Measurements from ENCODE around the gene VASN. TPM values are rescaled to one million over a fixed set of nuclear protein-coding genes. Genes with fewer than 3 reads are reported as not detected.

Gene VASN
- total and polyA plus RNA-seq, 10 of the 15 experiments (the other 5 are each of a cell fraction or from before 2014, with no cell fraction given), result 0.02 to 0.19 (median 0.14) TPM; not detected in 6

DNA sequence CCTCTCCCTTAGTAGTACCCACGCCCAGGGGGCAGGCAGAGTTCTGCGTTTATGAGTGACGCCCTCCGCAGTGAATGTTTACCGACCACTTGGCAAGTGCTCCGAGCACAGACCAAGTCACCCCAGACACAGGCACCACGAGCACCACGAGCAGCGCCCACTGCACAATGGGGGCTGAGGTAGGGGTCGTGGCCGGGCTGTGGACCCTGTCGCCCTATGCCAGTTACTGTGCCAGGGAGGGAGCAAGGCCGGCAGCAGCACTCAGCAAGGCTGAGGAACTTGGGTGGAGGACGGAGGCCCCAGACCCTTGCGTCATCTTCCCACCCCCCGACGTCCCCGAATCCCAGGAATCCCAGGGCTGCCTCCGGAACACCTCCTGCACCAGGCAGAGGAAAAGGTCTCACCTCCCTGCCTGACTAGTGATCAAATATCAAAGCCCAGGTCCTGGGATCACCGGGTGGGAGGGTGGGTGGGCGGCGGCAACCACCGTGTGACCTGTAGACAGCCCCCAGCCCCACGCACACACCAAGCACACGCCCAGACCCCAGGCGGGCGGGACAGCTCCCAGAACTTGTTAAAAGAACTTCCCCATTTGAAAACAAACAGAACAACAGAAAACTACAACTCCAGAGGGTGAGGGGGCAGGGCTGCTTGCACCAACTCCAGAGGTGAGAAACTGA lies 5.4 kb downstream of the VASN start (continued):
- no peak for TF ChIP-seq PAX5 (IDR thresholded peaks at IDR 0.05; ENCODE audit: borderline replicate concordance, low read depth, low read length)

DNA sequence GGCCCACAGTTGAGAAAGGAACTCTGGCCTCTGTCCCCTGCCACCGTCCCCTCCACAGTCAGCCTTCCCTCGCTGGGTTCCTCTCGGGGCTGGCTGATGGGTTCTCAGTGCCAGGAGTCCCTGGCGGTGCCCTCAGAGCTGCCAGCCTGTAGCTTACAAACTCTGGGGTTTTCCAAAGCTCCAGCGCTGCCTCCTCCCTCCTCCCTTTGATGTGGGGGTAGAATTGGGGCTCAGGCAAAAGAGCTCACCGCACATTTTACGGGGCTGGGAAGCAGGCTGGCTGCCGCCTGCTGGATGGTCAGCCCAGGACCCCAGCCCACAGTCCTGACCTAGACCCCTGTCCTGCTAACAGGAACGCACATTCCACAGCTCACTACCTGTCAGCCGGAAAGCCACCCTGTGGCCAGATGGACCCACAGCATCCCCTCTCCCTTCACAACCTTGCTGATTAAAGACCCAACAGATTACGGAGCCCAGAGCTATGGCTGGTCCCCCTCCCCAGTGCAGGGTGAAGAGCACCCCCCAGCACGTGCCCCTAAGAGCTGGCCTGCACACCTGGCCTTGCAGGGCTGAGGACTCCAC lies 6.0 kb downstream of the VASN start:
- in situ Hi-C loops (cut with MboI) (no loop called here), intact Hi-C loops (cut with micrococcal nuclease; ENCODE audit: unreplicated experiment) (no loop called here)
- H3K4me3 ChIP-seq, result no peak overlapping the region
- H3K79me2 ChIP-seq (ENCODE audit: control insufficient read depth, insufficient read depth, low read length), result no peaks in the 10 kb centered on the region
- BruUV-seq (replicated peaks), result no TSS peak
- ChIA-PET RAD21 (ENCODE audit: unreplicated experiment) (no interaction called here), SMC1A (ENCODE audit: uncharacterized antibody, unreplicated experiment) (no interaction called here), CTCF (interaction anchor here (0.6 kb wide), 1 partner anchor 89 kb away, joined by 3 read pairs; no protein-coding TSS in a partner anchor), POLR2A (no interaction called here)
- ATAC-seq (no peak), DNase-seq (ENCODE audit: low read depth, low spot score) (no peak), FAIRE-seq (no peak)
- no peaks in the 10 kb centered on the region for H3K27me3 ChIP-seq (replicated peaks in 1 of 2; ENCODE audit: control insufficient read depth in 2 of 2, insufficient read depth in 2 of 2, low read length in 1 of 2)
- 74% methylated on average over 12 of the region's 12 CpGs for WGBS (ENCODE audit: insufficient coverage, insufficient replicate concordance, low lambda C conversion rate, missing lambda C conversion rate)
- no peak overlapping the region for H3K9ac ChIP-seq (ENCODE audit: control insufficient read depth, insufficient read depth, low read length)
- no peaks in the 10 kb centered on the region for H3K4me1 ChIP-seq (ENCODE audit: control insufficient read depth, insufficient read depth, low read length)
- H2AFZ ChIP-seq (ENCODE audit: control insufficient read depth, low read depth, low read length), result no peak overlapping the region
- H3K4me2 ChIP-seq (ENCODE audit: control insufficient read depth, insufficient read depth), result no peak overlapping the region
- peaks cover 0 to 2% of the 10 kb centered on the region in 2 experiments; a peak in 1 of 4 replicates for H3K36me3 ChIP-seq (ENCODE audit: control insufficient read depth in 2 of 2, insufficient read depth in 2 of 2, low read length in 1 of 2)
- H3K9me3 ChIP-seq (replicated peaks; ENCODE audit: control insufficient read depth, insufficient read depth, low read length), result no peaks in the 10 kb centered on the region
- no peak overlapping the region for H3K27ac ChIP-seq (ENCODE audit: control insufficient read depth, insufficient read depth)
- H4K20me1 ChIP-seq (ENCODE audit: control insufficient read depth, insufficient read depth), result peaks cover 2% of the 10 kb centered on the region
- no peak for TF ChIP-seq MYC (IDR thresholded peaks at IDR 0.05; ENCODE audit: insufficient read depth, insufficient read length, insufficient replicate concordance, low read length, severe bottlenecking)
- TF ChIP-seq FOS (IDR thresholded peaks at IDR 0.05; ENCODE audit: borderline replicate concordance, extremely low read depth, insufficient read length), result no peak
- TF ChIP-seq, protein P1, sequence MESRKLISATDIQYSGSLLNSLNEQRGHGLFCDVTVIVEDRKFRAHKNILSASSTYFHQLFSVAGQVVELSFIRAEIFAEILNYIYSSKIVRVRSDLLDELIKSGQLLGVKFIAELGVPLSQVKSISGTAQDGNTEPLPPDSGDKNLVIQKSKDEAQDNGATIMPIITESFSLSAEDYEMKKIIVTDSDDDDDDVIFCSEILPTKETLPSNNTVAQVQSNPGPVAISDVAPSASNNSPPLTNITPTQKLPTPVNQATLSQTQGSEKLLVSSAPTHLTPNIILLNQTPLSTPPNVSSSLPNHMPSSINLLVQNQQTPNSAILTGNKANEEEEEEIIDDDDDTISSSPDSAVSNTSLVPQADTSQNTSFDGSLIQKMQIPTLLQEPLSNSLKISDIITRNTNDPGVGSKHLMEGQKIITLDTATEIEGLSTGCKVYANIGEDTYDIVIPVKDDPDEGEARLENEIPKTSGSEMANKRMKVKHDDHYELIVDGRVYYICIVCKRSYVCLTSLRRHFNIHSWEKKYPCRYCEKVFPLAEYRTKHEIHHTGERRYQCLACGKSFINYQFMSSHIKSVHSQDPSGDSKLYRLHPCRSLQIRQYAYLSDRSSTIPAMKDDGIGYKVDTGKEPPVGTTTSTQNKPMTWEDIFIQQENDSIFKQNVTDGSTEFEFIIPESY (IDR thresholded peaks at IDR 0.05), result no peak
- TF ChIP-seq NBN (IDR thresholded peaks at IDR 0.05), result no peak
- TF ChIP-seq TCF7 (IDR thresholded peaks at IDR 0.05; ENCODE audit: borderline replicate concordance), result no peak
- TF ChIP-seq ZNF217 (IDR thresholded peaks at IDR 0.05), result no peak
- no peak for TF ChIP-seq IRF4 (IDR thresholded peaks at IDR 0.05; ENCODE audit: low read depth, low read length)
- TF ChIP-seq LARP7 (IDR thresholded peaks at IDR 0.05), result no peak
- TF ChIP-seq, protein P2, sequence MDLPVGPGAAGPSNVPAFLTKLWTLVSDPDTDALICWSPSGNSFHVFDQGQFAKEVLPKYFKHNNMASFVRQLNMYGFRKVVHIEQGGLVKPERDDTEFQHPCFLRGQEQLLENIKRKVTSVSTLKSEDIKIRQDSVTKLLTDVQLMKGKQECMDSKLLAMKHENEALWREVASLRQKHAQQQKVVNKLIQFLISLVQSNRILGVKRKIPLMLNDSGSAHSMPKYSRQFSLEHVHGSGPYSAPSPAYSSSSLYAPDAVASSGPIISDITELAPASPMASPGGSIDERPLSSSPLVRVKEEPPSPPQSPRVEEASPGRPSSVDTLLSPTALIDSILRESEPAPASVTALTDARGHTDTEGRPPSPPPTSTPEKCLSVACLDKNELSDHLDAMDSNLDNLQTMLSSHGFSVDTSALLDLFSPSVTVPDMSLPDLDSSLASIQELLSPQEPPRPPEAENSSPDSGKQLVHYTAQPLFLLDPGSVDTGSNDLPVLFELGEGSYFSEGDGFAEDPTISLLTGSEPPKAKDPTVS (IDR thresholded peaks at IDR 0.05; ENCODE audit: low read depth, low read length), result no peak
- TF ChIP-seq MTA2 (IDR thresholded peaks at IDR 0.05; ENCODE audit: low read depth), result no peak
- no peak for TF ChIP-seq NFIC (IDR thresholded peaks at IDR 0.05; ENCODE audit: low read depth, low read length)
- TF ChIP-seq, protein P3, sequence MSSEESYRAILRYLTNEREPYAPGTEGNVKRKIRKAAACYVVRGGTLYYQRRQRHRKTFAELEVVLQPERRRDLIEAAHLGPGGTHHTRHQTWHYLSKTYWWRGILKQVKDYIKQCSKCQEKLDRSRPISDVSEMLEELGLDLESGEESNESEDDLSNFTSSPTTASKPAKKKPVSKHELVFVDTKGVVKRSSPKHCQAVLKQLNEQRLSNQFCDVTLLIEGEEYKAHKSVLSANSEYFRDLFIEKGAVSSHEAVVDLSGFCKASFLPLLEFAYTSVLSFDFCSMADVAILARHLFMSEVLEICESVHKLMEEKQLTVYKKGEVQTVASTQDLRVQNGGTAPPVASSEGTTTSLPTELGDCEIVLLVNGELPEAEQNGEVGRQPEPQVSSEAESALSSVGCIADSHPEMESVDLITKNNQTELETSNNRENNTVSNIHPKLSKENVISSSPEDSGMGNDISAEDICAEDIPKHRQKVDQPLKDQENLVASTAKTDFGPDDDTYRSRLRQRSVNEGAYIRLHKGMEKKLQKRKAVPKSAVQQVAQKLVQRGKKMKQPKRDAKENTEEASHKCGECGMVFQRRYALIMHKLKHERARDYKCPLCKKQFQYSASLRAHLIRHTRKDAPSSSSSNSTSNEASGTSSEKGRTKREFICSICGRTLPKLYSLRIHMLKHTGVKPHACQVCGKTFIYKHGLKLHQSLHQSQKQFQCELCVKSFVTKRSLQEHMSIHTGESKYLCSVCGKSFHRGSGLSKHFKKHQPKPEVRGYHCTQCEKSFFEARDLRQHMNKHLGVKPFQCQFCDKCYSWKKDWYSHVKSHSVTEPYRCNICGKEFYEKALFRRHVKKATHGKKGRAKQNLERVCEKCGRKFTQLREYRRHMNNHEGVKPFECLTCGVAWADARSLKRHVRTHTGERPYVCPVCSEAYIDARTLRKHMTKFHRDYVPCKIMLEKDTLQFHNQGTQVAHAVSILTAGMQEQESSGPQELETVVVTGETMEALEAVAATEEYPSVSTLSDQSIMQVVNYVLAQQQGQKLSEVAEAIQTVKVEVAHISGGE (CRISPR knock-in tag; IDR thresholded peaks at IDR 0.05), result no peak
- no peak for TF ChIP-seq POLR2AphosphoS5 (IDR thresholded peaks at IDR 0.05; ENCODE audit: low read length)
- TF ChIP-seq SUZ12 (IDR thresholded peaks at IDR 0.05; ENCODE audit: unreplicated experiment), result no peak
- no peak for TF ChIP-seq ETV6 (conservative IDR thresholded peaks at IDR 0.05 in 1 of 2, IDR thresholded peaks at IDR 0.05 in 1 of 2; ENCODE audit: borderline replicate concordance in 1 of 2, low read depth in 1 of 2)

Measured in GM12878 (cell line).